ENCODE measurements around the gene CA10. TPM values are rescaled to one million over a fixed set of nuclear protein-coding genes. Genes with fewer than 3 reads are reported as not detected.

CA10 gene
- total and polyA plus RNA-seq, 2 experiments from 2014 or later = 0.92 to 1.5 TPM

DNA sequence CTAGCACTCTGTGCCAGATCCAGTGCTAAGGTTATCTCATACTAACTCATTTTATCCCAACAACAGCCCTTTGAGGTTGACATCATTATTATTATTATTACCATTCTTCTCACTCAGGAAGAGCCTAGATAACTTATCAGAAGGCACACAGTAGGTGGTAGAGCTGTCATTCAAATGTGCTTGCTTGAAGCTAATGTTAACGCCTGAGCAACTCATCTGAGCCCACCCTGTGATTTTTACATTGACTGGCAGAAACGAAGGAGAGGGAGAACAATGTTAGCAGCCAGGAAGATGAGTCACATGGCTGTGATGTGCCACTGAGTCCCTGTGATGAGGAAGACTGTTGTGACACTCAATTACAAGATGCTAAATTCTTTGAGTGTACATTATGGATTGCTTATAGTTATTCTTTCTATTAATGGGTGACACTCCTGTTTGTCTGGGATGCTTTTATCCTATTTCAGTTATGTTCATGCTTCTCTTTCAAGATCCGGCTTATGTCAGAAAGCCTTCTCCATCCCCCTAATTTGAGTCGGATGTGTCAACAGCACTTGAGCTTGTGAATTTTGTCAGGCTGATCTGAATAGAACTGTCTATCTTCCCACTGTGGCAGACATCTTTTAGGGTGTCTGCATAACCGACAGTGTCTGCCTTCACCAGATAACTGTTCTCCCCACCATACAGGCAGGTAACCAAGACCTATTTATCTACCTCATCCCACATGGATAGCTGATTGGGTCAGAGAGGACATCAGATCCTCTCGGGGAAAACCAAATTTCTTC, 426.4 kb downstream of the CA10 start (continued):
- TF ChIP-seq, protein P1, sequence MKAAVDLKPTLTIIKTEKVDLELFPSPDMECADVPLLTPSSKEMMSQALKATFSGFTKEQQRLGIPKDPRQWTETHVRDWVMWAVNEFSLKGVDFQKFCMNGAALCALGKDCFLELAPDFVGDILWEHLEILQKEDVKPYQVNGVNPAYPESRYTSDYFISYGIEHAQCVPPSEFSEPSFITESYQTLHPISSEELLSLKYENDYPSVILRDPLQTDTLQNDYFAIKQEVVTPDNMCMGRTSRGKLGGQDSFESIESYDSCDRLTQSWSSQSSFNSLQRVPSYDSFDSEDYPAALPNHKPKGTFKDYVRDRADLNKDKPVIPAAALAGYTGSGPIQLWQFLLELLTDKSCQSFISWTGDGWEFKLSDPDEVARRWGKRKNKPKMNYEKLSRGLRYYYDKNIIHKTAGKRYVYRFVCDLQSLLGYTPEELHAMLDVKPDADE (IDR thresholded peaks at IDR 0.05) = no peak
- TF ChIP-seq, protein P2, sequence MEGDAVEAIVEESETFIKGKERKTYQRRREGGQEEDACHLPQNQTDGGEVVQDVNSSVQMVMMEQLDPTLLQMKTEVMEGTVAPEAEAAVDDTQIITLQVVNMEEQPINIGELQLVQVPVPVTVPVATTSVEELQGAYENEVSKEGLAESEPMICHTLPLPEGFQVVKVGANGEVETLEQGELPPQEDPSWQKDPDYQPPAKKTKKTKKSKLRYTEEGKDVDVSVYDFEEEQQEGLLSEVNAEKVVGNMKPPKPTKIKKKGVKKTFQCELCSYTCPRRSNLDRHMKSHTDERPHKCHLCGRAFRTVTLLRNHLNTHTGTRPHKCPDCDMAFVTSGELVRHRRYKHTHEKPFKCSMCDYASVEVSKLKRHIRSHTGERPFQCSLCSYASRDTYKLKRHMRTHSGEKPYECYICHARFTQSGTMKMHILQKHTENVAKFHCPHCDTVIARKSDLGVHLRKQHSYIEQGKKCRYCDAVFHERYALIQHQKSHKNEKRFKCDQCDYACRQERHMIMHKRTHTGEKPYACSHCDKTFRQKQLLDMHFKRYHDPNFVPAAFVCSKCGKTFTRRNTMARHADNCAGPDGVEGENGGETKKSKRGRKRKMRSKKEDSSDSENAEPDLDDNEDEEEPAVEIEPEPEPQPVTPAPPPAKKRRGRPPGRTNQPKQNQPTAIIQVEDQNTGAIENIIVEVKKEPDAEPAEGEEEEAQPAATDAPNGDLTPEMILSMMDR (conservative IDR thresholded peaks at IDR 0.05; ENCODE audit: low read depth in 2 of 2) = no peak
- TF ChIP-seq JUNB (IDR thresholded peaks at IDR 0.05; ENCODE audit: unreplicated experiment) (no peak), STAT1 (IDR thresholded peaks at IDR 0.05; ENCODE audit: unreplicated experiment) (no peak), NANOG (IDR thresholded peaks at IDR 0.05; ENCODE audit: borderline replicate concordance) (no peak), EZH2 (IDR thresholded peaks at IDR 0.05; ENCODE audit: low read depth, unreplicated experiment) (no peak), CREB1 (CRISPR knock-in tag; IDR thresholded peaks at IDR 0.05; ENCODE audit: low read depth) (no peak)

DNA sequence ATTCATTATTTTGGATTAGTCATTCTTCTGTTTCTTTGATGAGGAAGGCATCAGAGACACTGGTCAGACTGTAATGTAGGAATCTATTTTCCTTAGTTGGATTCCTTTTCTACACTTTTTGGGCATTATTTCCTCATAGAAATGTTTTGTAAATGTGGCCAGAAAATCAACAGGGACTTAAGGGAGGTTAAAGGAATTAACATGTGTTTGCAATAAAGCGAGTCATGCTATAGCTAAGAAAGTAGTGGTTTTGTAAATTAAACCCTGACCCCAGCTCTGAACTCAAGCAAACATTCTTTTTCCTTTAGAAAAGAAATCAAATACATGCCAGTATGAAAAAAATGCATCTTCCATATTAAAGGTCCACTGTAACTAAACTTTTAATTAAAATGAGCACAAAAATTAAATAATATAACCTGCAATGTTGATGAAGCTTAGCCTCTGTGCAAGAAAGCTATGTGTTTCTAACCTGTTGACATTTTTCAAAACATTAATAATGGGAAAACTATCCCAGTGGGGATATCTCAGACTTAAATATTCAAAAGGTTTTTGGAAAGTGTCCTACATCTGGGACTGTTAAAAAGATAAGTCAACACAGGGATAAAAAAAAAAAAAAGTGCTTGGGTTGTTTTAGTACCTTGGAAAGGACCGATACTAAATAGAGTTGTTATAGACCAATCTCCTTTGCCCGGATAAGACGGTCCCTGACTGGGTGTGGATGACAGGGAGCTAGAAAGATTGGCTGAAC, 428.0 kb downstream of the CA10 start:
- Mint-ChIP-seq H3K27ac (no peak overlapping the region), H3K4me1 (peaks cover 8% of the 10 kb centered on the region), H3K36me3 (ENCODE audit: low read depth) (no peaks in the 10 kb centered on the region; the same call in 2 of the 3 replicates), H3K9me3 (peaks cover 4% of the 10 kb centered on the region; the same call in 1 of the 3 replicates), H3K4me3 (no peak overlapping the region), H3K27me3 (ENCODE audit: insufficient read depth, low read depth, poor library complexity) (peaks cover 3% of the 10 kb centered on the region)
- H3K4me2 ChIP-seq = no peak overlapping the region
- H3F3A ChIP-seq (replicated peaks; ENCODE audit: low read depth) = no peaks in the 10 kb centered on the region
- no peaks in the 10 kb centered on the region for H3K79me2 ChIP-seq (replicated peaks; ENCODE audit: insufficient read depth)
- DNase-seq (ENCODE audit: low spot score) = no peak
- H3K4me1 ChIP-seq (ENCODE audit: insufficient read depth) = peaks cover 4% of the 10 kb centered on the region
- no peaks in the 10 kb centered on the region for H3K27me3 ChIP-seq (ENCODE audit: insufficient read depth)
- no peak for ATAC-seq
- H3K4me3 ChIP-seq = no peak overlapping the region
- H3K36me3 ChIP-seq (ENCODE audit: insufficient read depth) = no peaks in the 10 kb centered on the region
- no peaks in the 10 kb centered on the region for H4K20me1 ChIP-seq (replicated peaks; ENCODE audit: insufficient read depth)
- no peak overlapping the region for H3K27ac ChIP-seq (ENCODE audit: low read depth)
- no peak overlapping the region for H2AFZ ChIP-seq
- no peaks in the 10 kb centered on the region for H3K9me2 ChIP-seq (ENCODE audit: insufficient read depth)
- TF ChIP-seq CREB1 (CRISPR knock-in tag; IDR thresholded peaks at IDR 0.05; ENCODE audit: low read depth) (no peak), EZH2phosphoT487 (IDR thresholded peaks at IDR 0.05; ENCODE audit: unreplicated experiment) (no peak), POLR2AphosphoS5 (IDR thresholded peaks at IDR 0.05; ENCODE audit: low read depth) (no peak), ZNF331 (CRISPR knock-in tag; IDR thresholded peaks at IDR 0.05; ENCODE audit: low read depth) (no peak), EZH2 (IDR thresholded peaks at IDR 0.05; ENCODE audit: low read depth, unreplicated experiment) (no peak), NANOG (IDR thresholded peaks at IDR 0.05; ENCODE audit: borderline replicate concordance) (no peak)
- TF ChIP-seq, protein P3, sequence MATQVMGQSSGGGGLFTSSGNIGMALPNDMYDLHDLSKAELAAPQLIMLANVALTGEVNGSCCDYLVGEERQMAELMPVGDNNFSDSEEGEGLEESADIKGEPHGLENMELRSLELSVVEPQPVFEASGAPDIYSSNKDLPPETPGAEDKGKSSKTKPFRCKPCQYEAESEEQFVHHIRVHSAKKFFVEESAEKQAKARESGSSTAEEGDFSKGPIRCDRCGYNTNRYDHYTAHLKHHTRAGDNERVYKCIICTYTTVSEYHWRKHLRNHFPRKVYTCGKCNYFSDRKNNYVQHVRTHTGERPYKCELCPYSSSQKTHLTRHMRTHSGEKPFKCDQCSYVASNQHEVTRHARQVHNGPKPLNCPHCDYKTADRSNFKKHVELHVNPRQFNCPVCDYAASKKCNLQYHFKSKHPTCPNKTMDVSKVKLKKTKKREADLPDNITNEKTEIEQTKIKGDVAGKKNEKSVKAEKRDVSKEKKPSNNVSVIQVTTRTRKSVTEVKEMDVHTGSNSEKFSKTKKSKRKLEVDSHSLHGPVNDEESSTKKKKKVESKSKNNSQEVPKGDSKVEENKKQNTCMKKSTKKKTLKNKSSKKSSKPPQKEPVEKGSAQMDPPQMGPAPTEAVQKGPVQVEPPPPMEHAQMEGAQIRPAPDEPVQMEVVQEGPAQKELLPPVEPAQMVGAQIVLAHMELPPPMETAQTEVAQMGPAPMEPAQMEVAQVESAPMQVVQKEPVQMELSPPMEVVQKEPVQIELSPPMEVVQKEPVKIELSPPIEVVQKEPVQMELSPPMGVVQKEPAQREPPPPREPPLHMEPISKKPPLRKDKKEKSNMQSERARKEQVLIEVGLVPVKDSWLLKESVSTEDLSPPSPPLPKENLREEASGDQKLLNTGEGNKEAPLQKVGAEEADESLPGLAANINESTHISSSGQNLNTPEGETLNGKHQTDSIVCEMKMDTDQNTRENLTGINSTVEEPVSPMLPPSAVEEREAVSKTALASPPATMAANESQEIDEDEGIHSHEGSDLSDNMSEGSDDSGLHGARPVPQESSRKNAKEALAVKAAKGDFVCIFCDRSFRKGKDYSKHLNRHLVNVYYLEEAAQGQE (IDR thresholded peaks at IDR 0.05; ENCODE audit: unreplicated experiment) = no peak

All from GM23338 (cell line).